Measurements from ENCODE around the gene WNT11.

WNT11 gene

GRCh38 chr11:76152086-76152681, 54.1 kb downstream of the WNT11 start:
- peak; percentile 89 for DNase-seq

GRCh38 chr11:76151556-76152085, 54.7 kb downstream of the WNT11 start:
- no peak for DNase-seq

- no peak for DNase-seq
These were observed 56.2 kb downstream of the WNT11 start for GRCh38 chr11:76150141-76150540.

GRCh38 chr11:76149713-76150112, 56.6 kb downstream of the WNT11 start:
- DNase-seq: no peak

GRCh38 chr11:76148941-76149613, 57.2 kb downstream of the WNT11 start:
- DNase-seq: no peak

GRCh38 chr11:76148231-76148630, 58.1 kb downstream of the WNT11 start:
- DNase-seq: no peak

GRCh38 chr11:76147106-76147740, 59.1 kb downstream of the WNT11 start:
- DNase-seq: no peak

GRCh38 chr11:76143274-76143673, 63.0 kb downstream of the WNT11 start:
- no peak for DNase-seq

- no peak for DNase-seq
These were observed 64.3 kb downstream of the WNT11 start for GRCh38 chr11:76141901-76142588.

- DNase-seq: no peak
These were observed 65.3 kb downstream of the WNT11 start for GRCh38 chr11:76140912-76141574.

- DNase-seq: no peak
These were observed 67.0 kb downstream of the WNT11 start for GRCh38 chr11:76139314-76139713.
